ENCODE data around the gene TLCD3A. TPM values are rescaled to one million over a fixed set of nuclear protein-coding genes. Genes with fewer than 3 reads are reported as not detected.
"Not testable (repeated sequence)": the region's sequence is repeated elsewhere in the genome, so short reads cannot be mapped to it uniquely, and the experiment has no call there.

TLCD3A gene
- total and polyA plus RNA-seq, 2 experiments from 2014 or later = 15.7 to 21.1 TPM

GRCh38 chr17:746783-747629 lies 14.6 kb downstream of the TLCD3A start:
- Histone ChIP-seq H3K4me1 (ENCODE audit: insufficient read depth) (peaks cover 8% of the 10 kb centered on the region), H3K9me2 (replicated peaks; ENCODE audit: insufficient read depth) (no peaks in the 10 kb centered on the region), H3K4me3 (no peak overlapping the region), H3K9me3 (ENCODE audit: low read depth) (no peaks in the 10 kb centered on the region), H3K4me2 (no peak overlapping the region), H4K20me1 (ENCODE audit: insufficient read depth, poor library complexity, severe bottlenecking) (no peaks in the 10 kb centered on the region), H2AFZ (no peak overlapping the region), H3K79me2 (peaks cover 36% of the 10 kb centered on the region), H3K36me3 (replicated peaks; ENCODE audit: insufficient read depth, low read depth) (no peaks in the 10 kb centered on the region), H3K27me3 (no peaks in the 10 kb centered on the region), H3K27ac (no peak overlapping the region)
- 95% methylated on average over 38 of the region's 38 CpGs for WGBS (ENCODE audit: low lambda C conversion rate, missing lambda C conversion rate)
- DNase-seq (ENCODE audit: low spot score) = no peak
- no peak for TF ChIP-seq EZH2phosphoT487 (IDR thresholded peaks at IDR 0.05; ENCODE audit: low read depth, severe bottlenecking, unreplicated experiment)

GRCh38 chr17:748604-749003 lies 16.2 kb downstream of the TLCD3A start:
- H3K36me3 ChIP-seq (replicated peaks; ENCODE audit: insufficient read depth, low read depth); H3K4me1 ChIP-seq (ENCODE audit: insufficient read depth); H4K20me1 ChIP-seq (ENCODE audit: insufficient read depth, poor library complexity, severe bottlenecking); H3K9me3 ChIP-seq (ENCODE audit: low read depth); H2AFZ ChIP-seq; H3K27me3 ChIP-seq; DNase-seq (ENCODE audit: low spot score); H3K9me2 ChIP-seq (replicated peaks; ENCODE audit: insufficient read depth); H3K27ac ChIP-seq; H3K4me2 ChIP-seq; H3K4me3 ChIP-seq: not testable (repeated sequence)
- 93% methylated on average over 3 of the region's 4 CpGs for WGBS (ENCODE audit: low lambda C conversion rate, missing lambda C conversion rate)
- H3K79me2 ChIP-seq = peaks cover 36% of the 10 kb centered on the region

- H3K4me1 ChIP-seq (ENCODE audit: insufficient read depth); H3K9me3 ChIP-seq (ENCODE audit: low read depth); H3K4me3 ChIP-seq; H3K9me2 ChIP-seq (replicated peaks; ENCODE audit: insufficient read depth); H3K4me2 ChIP-seq; H2AFZ ChIP-seq; H3K27me3 ChIP-seq; H3K27ac ChIP-seq; DNase-seq (ENCODE audit: low spot score); H4K20me1 ChIP-seq (ENCODE audit: insufficient read depth, poor library complexity, severe bottlenecking); H3K36me3 ChIP-seq (replicated peaks; ENCODE audit: insufficient read depth, low read depth): not testable (repeated sequence)
- peaks cover 36% of the 10 kb centered on the region for H3K79me2 ChIP-seq
- WGBS (ENCODE audit: low lambda C conversion rate, missing lambda C conversion rate) = 82% methylated on average over 5 of the region's 7 CpGs
Observed at GRCh38 chr17:749359-749758, 17.0 kb downstream of the TLCD3A start.

GRCh38 chr17:750431-751037 lies 18.1 kb downstream of the TLCD3A start:
- H3K4me1 ChIP-seq (ENCODE audit: insufficient read depth) = peaks cover 8% of the 10 kb centered on the region
- 83% methylated on average over 8 of the region's 8 CpGs for WGBS (ENCODE audit: low lambda C conversion rate, missing lambda C conversion rate)
- H2AFZ ChIP-seq = no peak overlapping the region
- H3K4me2 ChIP-seq = peak overlapping the region; percentile 97
- peaks cover 36% of the 10 kb centered on the region for H3K79me2 ChIP-seq
- peak overlapping the region; percentile 91 for H3K4me3 ChIP-seq
- no peaks in the 10 kb centered on the region for H3K36me3 ChIP-seq (replicated peaks; ENCODE audit: insufficient read depth, low read depth)
- H4K20me1 ChIP-seq (ENCODE audit: insufficient read depth, poor library complexity, severe bottlenecking) = no peaks in the 10 kb centered on the region
- no peak overlapping the region for H3K27ac ChIP-seq
- H3K9me3 ChIP-seq (ENCODE audit: low read depth) = no peaks in the 10 kb centered on the region
- H3K27me3 ChIP-seq = no peaks in the 10 kb centered on the region
- H3K9me2 ChIP-seq (replicated peaks; ENCODE audit: insufficient read depth) = no peaks in the 10 kb centered on the region
- DNase-seq (ENCODE audit: low spot score) = no peak
- TF ChIP-seq CTCF (IDR thresholded peaks at IDR 0.05; ENCODE audit: poor library complexity) = no peak

- WGBS (ENCODE audit: low lambda C conversion rate, missing lambda C conversion rate) = 3% methylated on average over 42 of the region's 49 CpGs
- TF ChIP-seq EZH2phosphoT487 (IDR thresholded peaks at IDR 0.05; ENCODE audit: low read depth, severe bottlenecking, unreplicated experiment) (no peak), EZH2 (IDR thresholded peaks at IDR 0.05; ENCODE audit: borderline replicate concordance) (no peak), CTCF (IDR thresholded peaks at IDR 0.05; ENCODE audit: poor library complexity) (no peak)
- Histone ChIP-seq H3K4me1 (ENCODE audit: insufficient read depth) (peaks cover 14% of the 10 kb centered on the region), H3K9me3 (ENCODE audit: low read depth) (no peaks in the 10 kb centered on the region), H3K27me3 (no peaks in the 10 kb centered on the region), H3K36me3 (replicated peaks; ENCODE audit: insufficient read depth, low read depth) (no peaks in the 10 kb centered on the region), H2AFZ (peak overlapping the region; percentile 67), H3K4me2 (peak overlapping the region; percentile 97), H3K27ac (peak overlapping the region; percentile 54), H4K20me1 (ENCODE audit: insufficient read depth, poor library complexity, severe bottlenecking) (no peaks in the 10 kb centered on the region), H3K4me3 (peak overlapping the region; percentile 91), H3K9me2 (replicated peaks; ENCODE audit: insufficient read depth) (no peaks in the 10 kb centered on the region), H3K79me2 (peaks cover 36% of the 10 kb centered on the region)
- peak; percentile 41 for DNase-seq (ENCODE audit: low spot score)
Observed at GRCh38 chr17:751269-752001, 19.0 kb downstream of the TLCD3A start.

Data from hepatocyte (in vitro differentiated cells).